ENCODE measurements around the gene FOXO3. TPM values are rescaled to one million over a fixed set of nuclear protein-coding genes. Genes with fewer than 3 reads are reported as not detected.

FOXO3 gene
- total and polyA plus RNA-seq, 8 donors, result 50.0 to 71.1 (median 63.1) TPM

- Histone ChIP-seq H3K4me3 (no peak overlapping the region), H3K36me3 (no peaks in the 10 kb centered on the region), H3K27me3 (no peaks in the 10 kb centered on the region), H3K27ac (no peak overlapping the region), H3K9me3 (no peaks in the 10 kb centered on the region), H3K4me1 (peaks cover 11 to 23% of the 10 kb centered on the region in 2 donors)
- ATAC-seq (no peak), DNase-seq (no peak)
- no peak for TF ChIP-seq CTCF (IDR thresholded peaks at IDR 0.05)
- intact Hi-C loops (cut with DNase I), result no loop called here
These were observed 156.4 kb downstream of the FOXO3 start for GRCh38 chr6:108716801-108717791.

GRCh38 chr6:108719477-108719876, 158.8 kb downstream of the FOXO3 start:
- DNase-seq (no peak), ATAC-seq (no peak)
- intact Hi-C loops (cut with DNase I), result no loop called here

GRCh38 chr6:108720827-108721226, 160.1 kb downstream of the FOXO3 start:
- Histone ChIP-seq H3K9me3 (peaks cover 0 to 11% of the 10 kb centered on the region in 2 donors), H3K4me1 (peaks cover 0 to 10% of the 10 kb centered on the region in 2 donors), H3K27ac (no peak overlapping the region), H3K27me3 (no peaks in the 10 kb centered on the region), H3K36me3 (no peaks in the 10 kb centered on the region), H3K4me3 (no peak overlapping the region)
- intact Hi-C loops (cut with DNase I), result no loop called here
- DNase-seq, result no peak
- ATAC-seq, result no peak
- no peak for TF ChIP-seq CTCF (IDR thresholded peaks at IDR 0.05)

More at GRCh38 chr6:108719477-108719876, 158.8 kb downstream of the FOXO3 start:
- Histone ChIP-seq H3K4me3 (no peak overlapping the region), H3K9me3 (peaks cover 0 to 11% of the 10 kb centered on the region in 2 donors), H3K36me3 (no peaks in the 10 kb centered on the region), H3K27me3 (no peaks in the 10 kb centered on the region), H3K4me1 (peaks cover 4 to 10% of the 10 kb centered on the region in 2 donors), H3K27ac (no peak overlapping the region)
- TF ChIP-seq CTCF (IDR thresholded peaks at IDR 0.05), result no peak

- no peaks in the 10 kb centered on the region for H3K27me3 ChIP-seq
- no peak for TF ChIP-seq CTCF (IDR thresholded peaks at IDR 0.05)
- ATAC-seq, result no peak
- intact Hi-C loops (cut with DNase I), result no loop called here
- no peak overlapping the region for H3K27ac ChIP-seq
- H3K36me3 ChIP-seq, result no peaks in the 10 kb centered on the region
- H3K9me3 ChIP-seq, result peaks cover 0 to 11% of the 10 kb centered on the region in 2 donors
- H3K4me3 ChIP-seq, result no peak overlapping the region
- H3K4me1 ChIP-seq, result peaks cover 0 to 10% of the 10 kb centered on the region in 2 donors
- no peak for DNase-seq
These were observed 160.6 kb downstream of the FOXO3 start for GRCh38 chr6:108721286-108721685.

GRCh38 chr6:108723594-108723993, 162.9 kb downstream of the FOXO3 start:
- Histone ChIP-seq H3K27ac (no peak overlapping the region), H3K4me1 (peaks cover 0 to 10% of the 10 kb centered on the region in 2 donors), H3K36me3 (no peaks in the 10 kb centered on the region), H3K4me3 (no peak overlapping the region), H3K9me3 (peaks cover 0 to 11% of the 10 kb centered on the region in 2 donors), H3K27me3 (no peaks in the 10 kb centered on the region)
- TF ChIP-seq CTCF (IDR thresholded peaks at IDR 0.05), result no peak
- intact Hi-C loops (cut with DNase I), result no loop called here
- ATAC-seq, result no peak
- DNase-seq, result no peak

Measured in left lung (tissue), 10 donors.